PC-3 (cell line): Measurements from ENCODE around the gene DNAJC22. TPM values are rescaled to one million over a fixed set of nuclear protein-coding genes. Genes with fewer than 3 reads are reported as not detected.
"Not testable (repeated sequence)": the region's sequence is repeated elsewhere in the genome, so short reads cannot be mapped to it uniquely, and the experiment has no call there.

ENCODE experiments used
- ATAC-seq: fragments of 200-7000 bp; cut with Tn5 transposase; 2 replicates; pipeline ENCODE4 v1.9.1; 2020; ENCODE audit warnings: mild to moderate bottlenecking, moderate library complexity
- BruUV-seq: library from RNA; stranded (reverse); fragments of 400-500 nt; replicated peaks from 2 replicates; lab custom pipeline; 2021; lab: Mats Ljungman, UMichigan
- CTCF ChIA-PET: fragments of 300-600 bp; sonication (Branson Sonifier 250); formaldehyde crosslinking; loops from one replicate; lab custom pipeline; 2022; ENCODE audit warnings: antibody characterized with exemption; lab: Charles Lee
- POLR2A ChIA-PET: fragments of 300-600 bp; sonication (Branson Sonifier 250); formaldehyde crosslinking; loops from one replicate; lab custom pipeline; 2022; ENCODE audit warnings: antibody characterized with exemption; ENCODE audit not compliant: unreplicated experiment; lab: Charles Lee
- DNase-seq: peaks from one replicate; pipeline ENCODE4 v3.0.0-alpha.2; 2015
- H2AFZ ChIP-seq: fragments of 300-600 bp; sonication (generic); 2 replicates; pipeline ENCODE4 v1.6.0; 2016; ENCODE audit warnings: antibody characterized with exemption, low read length
- H3F3A ChIP-seq: fragments of 300-600 bp; sonication (generic); one replicate; pipeline ENCODE4 v1.6.0; 2017; ENCODE audit warnings: antibody characterized with exemption, low read length, control low read depth, mild to moderate bottlenecking; ENCODE audit not compliant: unreplicated experiment
- H3K27ac ChIP-seq: fragments of 300-600 bp; sonication (generic); 2 replicates; pipeline ENCODE4 v1.5.1; 2016; ENCODE audit warnings: mild to moderate bottlenecking, low read length
- H3K27me3 ChIP-seq: fragments of 300-600 bp; sonication (generic); 2 replicates; pipeline ENCODE4 v1.6.1; 2016; ENCODE audit warnings: low read length, mixed read lengths
- H3K36me3 ChIP-seq: fragments of 300-600 bp; sonication (generic); 2 replicates; pipeline ENCODE4 v1.6.1; 2016; ENCODE audit warnings: low read depth, mixed run types, low read length, mixed read lengths
- H3K4me1 ChIP-seq: fragments of 300-600 bp; sonication (generic); 2 replicates; pipeline ENCODE4 v1.5.1; 2016; ENCODE audit warnings: low read length; ENCODE audit not compliant: insufficient read depth
- H3K4me2 ChIP-seq: fragments of 300-600 bp; sonication (generic); 2 replicates; pipeline ENCODE4 v1.6.0; 2016; ENCODE audit warnings: low read length
- H3K4me3 ChIP-seq: fragments of 300-600 bp; sonication (generic); 2 replicates; pipeline ENCODE4 v1.5.1; 2016; ENCODE audit warnings: mild to moderate bottlenecking, low read length, mixed read lengths
- H3K79me2 ChIP-seq: fragments of 300-600 bp; sonication (generic); 2 replicates; pipeline ENCODE4 v1.6.1; 2017; ENCODE audit warnings: low read length, mixed read lengths
- H3K9ac ChIP-seq: fragments of 300-600 bp; sonication (generic); 2 replicates; pipeline ENCODE4 v1.6.0; 2016; ENCODE audit warnings: mild to moderate bottlenecking, low read length
- H3K9me2 ChIP-seq: fragments of 300-600 bp; sonication (generic); replicated peaks from 2 replicates; pipeline ENCODE4 v1.6.1; 2016; ENCODE audit warnings: mixed run types, low read length, mixed read lengths
- H3K9me3 ChIP-seq: fragments of 300-600 bp; sonication (generic); 2 replicates; pipeline ENCODE4 v1.6.1; 2016; ENCODE audit warnings: low read length, mixed read lengths
- H4K20me1 ChIP-seq: fragments of 300-600 bp; sonication (generic); 2 replicates; pipeline ENCODE4 v1.6.1; 2016; ENCODE audit warnings: low read length, mixed read lengths
- EZH2 ChIP-seq: fragments of 300-600 bp; sonication (generic); IDR thresholded peaks from one replicate; pipeline ENCODE4 v1.6.1; 2017; ENCODE audit warnings: antibody characterized with exemption, mild to moderate bottlenecking, low read length; ENCODE audit not compliant: unreplicated experiment
- EZH2phosphoT487 ChIP-seq: fragments of 300-600 bp; sonication (generic); IDR thresholded peaks from 2 replicates; pipeline ENCODE4 v1.6.1; 2018; ENCODE audit warnings: mild to moderate bottlenecking, antibody characterized with exemption, low read length, borderline replicate concordance
- intact Hi-C: fragments of 100-400 bp; cut with micrococcal nuclease; formaldehyde crosslinking; loops from 2 replicates; pipeline ENCODE4 v1.9.0; 2023
- total RNA-seq: library from RNA; depleted of rRNA; stranded (reverse); fragments of >200 nt; gene quantifications from 2 replicates; pipeline ENCODE4 v1.2.3, GENCODE V29; 2014
- TF ChIP-seq, protein P1 (sequence below): fragments of 300-600 bp; sonication (generic); conservative IDR thresholded peaks from 2 replicates; pipeline ENCODE4 v1.5.1; 2017; ENCODE audit warnings: antibody characterized with exemption, low read depth, mild to moderate bottlenecking, low read length

The DNAJC22 gene
- total RNA-seq, 1 experiment from 2014 or later, result 12.9 TPM

DNA sequence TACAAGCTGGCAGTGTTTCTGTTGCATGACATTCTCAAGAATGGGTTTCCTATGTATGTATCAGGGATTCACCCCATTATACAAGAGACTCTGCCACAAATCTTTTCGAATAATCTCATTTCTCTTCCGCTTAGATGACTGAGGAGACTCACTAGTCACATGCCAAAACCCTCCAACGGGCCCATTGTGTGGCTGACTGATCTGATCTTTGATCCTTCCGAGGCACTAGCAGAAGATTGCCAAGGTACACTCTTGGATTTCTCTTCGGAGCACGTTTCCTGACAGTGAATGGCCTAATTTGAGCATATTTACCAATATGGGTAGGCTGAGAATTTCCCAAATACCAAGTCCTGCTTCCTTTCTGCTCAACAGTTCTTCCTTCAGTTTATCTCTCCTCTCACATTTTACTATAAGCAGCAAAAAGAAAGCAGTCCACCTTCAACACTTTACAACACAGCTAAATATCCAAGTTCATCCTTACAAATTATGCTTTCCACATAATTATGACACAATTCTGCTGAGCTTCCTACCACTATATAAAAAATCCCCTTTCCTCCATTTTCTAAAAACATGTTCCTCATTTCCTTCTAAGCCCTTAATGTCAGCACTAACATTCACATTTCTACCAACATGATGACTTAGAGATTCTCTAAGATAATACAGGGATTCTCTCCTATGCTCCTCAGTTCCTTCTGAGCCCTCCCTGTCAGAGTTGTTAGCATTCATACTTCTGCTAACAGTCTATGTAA is 40.8 kb upstream of the DNAJC22 start:
- no TSS peak for BruUV-seq
- TF ChIP-seq EZH2phosphoT487, result no peak
- TF ChIP-seq EZH2, result no peak
- TF ChIP-seq, protein P1, sequence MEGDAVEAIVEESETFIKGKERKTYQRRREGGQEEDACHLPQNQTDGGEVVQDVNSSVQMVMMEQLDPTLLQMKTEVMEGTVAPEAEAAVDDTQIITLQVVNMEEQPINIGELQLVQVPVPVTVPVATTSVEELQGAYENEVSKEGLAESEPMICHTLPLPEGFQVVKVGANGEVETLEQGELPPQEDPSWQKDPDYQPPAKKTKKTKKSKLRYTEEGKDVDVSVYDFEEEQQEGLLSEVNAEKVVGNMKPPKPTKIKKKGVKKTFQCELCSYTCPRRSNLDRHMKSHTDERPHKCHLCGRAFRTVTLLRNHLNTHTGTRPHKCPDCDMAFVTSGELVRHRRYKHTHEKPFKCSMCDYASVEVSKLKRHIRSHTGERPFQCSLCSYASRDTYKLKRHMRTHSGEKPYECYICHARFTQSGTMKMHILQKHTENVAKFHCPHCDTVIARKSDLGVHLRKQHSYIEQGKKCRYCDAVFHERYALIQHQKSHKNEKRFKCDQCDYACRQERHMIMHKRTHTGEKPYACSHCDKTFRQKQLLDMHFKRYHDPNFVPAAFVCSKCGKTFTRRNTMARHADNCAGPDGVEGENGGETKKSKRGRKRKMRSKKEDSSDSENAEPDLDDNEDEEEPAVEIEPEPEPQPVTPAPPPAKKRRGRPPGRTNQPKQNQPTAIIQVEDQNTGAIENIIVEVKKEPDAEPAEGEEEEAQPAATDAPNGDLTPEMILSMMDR, result no peak
- POLR2A ChIA-PET, result no interaction called here
- no peaks in the 10 kb centered on the region for H3K79me2 ChIP-seq
- no peak overlapping the region for H3K4me3 ChIP-seq
- intact Hi-C loops, result no loop called here
- no peak overlapping the region for H3K4me2 ChIP-seq
- no peaks in the 10 kb centered on the region for H4K20me1 ChIP-seq
- H3K36me3 ChIP-seq, result no peaks in the 10 kb centered on the region
- no peaks in the 10 kb centered on the region for H3K9me3 ChIP-seq
- DNase-seq, result no peak
- no peaks in the 10 kb centered on the region for H3K4me1 ChIP-seq
- H2AFZ ChIP-seq, result peak overlapping the region; percentile 29
- no peaks in the 10 kb centered on the region for H3K27me3 ChIP-seq
- CTCF ChIA-PET, result no interaction called here
- ATAC-seq, result no peak
- no peaks in the 10 kb centered on the region for H3K9me2 ChIP-seq
- H3K9ac ChIP-seq, result no peak overlapping the region
- H3K27ac ChIP-seq, result no peak overlapping the region
- H3F3A ChIP-seq, result no peaks in the 10 kb centered on the region

DNA sequence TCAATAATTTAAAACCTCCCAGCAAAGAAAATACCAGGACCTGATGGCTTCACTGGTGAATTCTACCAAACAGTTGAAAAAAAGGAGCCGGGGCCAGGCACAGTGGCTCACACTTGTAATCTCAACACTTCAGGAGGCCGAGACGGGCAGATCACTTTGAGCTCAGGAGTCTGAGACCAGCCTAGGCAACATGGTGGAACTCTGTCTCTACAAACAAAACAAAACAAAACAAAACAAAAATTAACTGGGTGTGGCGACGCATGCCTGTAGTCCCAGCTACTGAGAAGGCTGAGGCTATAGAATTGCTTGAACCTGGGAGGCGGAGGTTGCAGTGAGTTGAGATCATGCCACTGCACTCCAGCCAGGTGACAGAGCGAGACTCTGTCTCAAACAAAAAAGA is 37.3 kb upstream of the DNAJC22 start:
- ChIA-PET CTCF (no interaction called here), POLR2A (no interaction called here)
- DNase-seq (no peak), ATAC-seq (no peak)
- no peaks in the 10 kb centered on the region for H4K20me1 ChIP-seq
- no peaks in the 10 kb centered on the region for H3K4me1 ChIP-seq
- H3K4me3 ChIP-seq, result no peak overlapping the region
- H3K9me2 ChIP-seq, result no peaks in the 10 kb centered on the region
- intact Hi-C loops, result no loop called here
- H3F3A ChIP-seq, result no peaks in the 10 kb centered on the region
- no peaks in the 10 kb centered on the region for H3K27me3 ChIP-seq
- H3K27ac ChIP-seq, result no peak overlapping the region
- H3K9ac ChIP-seq, result no peak overlapping the region
- no peaks in the 10 kb centered on the region for H3K36me3 ChIP-seq
- TF ChIP-seq EZH2, result no peak
- TF ChIP-seq, protein P1, result no peak
- TF ChIP-seq EZH2phosphoT487, result no peak
- no peak overlapping the region for H3K4me2 ChIP-seq
- H3K9me3 ChIP-seq, result no peaks in the 10 kb centered on the region
- no peaks in the 10 kb centered on the region for H3K79me2 ChIP-seq
- no peak overlapping the region for H2AFZ ChIP-seq
- BruUV-seq, result no TSS peak

DNA sequence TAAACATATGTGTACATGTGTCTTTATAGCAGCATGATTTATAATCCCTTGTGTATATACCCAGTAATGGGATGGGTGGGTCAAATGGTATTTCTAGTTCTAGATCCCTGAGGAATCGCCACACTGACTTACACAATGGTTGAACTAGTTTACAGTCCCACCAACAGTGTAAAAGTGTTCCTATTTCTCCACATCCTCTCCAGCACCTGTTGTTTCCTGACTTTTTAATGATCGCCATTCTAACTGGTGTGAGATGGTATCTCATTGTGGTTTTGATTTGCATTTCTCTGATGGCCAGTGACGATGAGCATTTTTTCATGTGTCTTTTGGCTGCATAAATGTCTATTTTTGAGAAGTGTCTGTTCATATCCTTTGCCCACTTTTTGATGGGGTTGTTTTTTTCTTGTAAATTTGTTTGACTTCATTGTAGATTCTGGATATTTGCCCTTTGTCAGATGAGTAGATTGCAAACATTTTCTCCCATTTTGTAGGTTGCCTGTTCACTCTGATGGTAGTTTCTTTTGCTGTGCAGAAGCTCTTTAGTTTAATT is 36.2 kb upstream of the DNAJC22 start:
- ATAC-seq, BruUV-seq, H3K9me2 ChIP-seq: not testable (repeated sequence)

More for the DNA sequence above, 36.2 kb upstream of the DNAJC22 start:
- H3K4me3 ChIP-seq, H3F3A ChIP-seq, intact Hi-C loops, H3K36me3 ChIP-seq, DNase-seq, H3K27me3 ChIP-seq, POLR2A ChIA-PET, H3K4me2 ChIP-seq, H3K27ac ChIP-seq, H3K9ac ChIP-seq, H3K9me3 ChIP-seq, CTCF ChIA-PET, H3K4me1 ChIP-seq, H2AFZ ChIP-seq, H3K79me2 ChIP-seq, H4K20me1 ChIP-seq: not testable (repeated sequence)
